Right renal cortex interstitium (tissue), 3 donors: ENCODE measurements around the gene CHST11. TPM values are rescaled to one million over a fixed set of nuclear protein-coding genes. Genes with fewer than 3 reads are reported as not detected.

Experiments used
- DNase-seq, 3 donors: peaks; one replicate each; pipeline ENCODE4 v3.0.0-alpha.2; 2013; ENCODE audit warnings: low read depth in 3 of 3, low spot score in 2 of 3
- polyA plus RNA-seq, 3 donors: library from polyadenylated mRNA; unstranded; fragments of 120-200 nt; gene quantifications; one replicate each; pipeline ENCODE4 v1.2.1, GENCODE V29; 2013; ENCODE audit not compliant: insufficient read length in 3 of 3

The CHST11 gene
- 1 to 10 TPM; 7.3 to 8.6 (median 8.0) TPM for polyA plus RNA-seq

DNA sequence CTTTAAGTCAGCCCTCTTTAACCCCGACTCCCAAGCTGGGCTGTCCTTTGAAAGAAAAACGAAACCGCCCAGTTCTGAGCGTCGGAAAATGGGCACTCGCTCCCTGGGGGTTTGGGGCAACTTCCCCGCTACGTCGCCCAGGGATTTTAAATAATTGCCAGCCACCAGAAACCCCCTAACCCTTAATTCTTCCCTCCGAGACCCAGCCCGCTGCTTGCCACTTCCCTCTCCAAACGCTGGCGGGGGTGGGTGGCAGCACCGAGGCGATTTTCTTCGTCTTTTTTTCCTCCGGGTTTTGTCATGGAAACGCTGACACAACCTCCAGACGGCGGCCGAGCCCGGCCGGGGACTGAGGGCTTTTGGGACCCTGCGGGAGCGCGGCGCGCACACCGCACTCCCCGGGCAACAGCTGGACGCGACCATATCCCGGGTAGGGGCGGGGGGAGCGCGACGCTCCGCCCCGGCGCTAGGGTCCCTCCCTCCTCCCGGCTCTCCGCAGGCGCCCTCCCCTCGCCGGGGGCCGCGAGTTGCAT is at the start of gene CHST11:
CHST11 (plus strand) TSS at position 532 of the 533 bp plus-strand sequence.
- peak; percentile 66 to 84 (median 80) for DNase-seq

DNA sequence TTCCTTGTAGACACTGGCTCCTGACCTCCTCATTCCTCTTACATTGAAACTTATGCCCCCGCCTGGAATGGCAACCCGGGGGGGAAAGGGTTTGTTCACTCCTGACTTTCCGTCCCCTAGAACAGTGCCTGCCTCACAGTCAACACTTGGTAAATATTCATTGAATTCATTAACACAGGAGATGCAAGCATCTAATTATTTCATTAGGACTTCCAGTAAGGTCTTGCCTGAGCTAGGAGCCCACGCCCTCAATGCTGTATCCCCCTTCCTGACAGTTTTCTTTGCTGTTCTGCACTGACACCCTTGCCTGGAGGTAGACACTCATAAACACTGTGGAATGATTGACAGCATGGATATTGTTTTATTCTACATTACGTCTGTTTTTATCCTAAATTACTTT is 49.3 kb upstream of the CHST11 start:
- DNase-seq, result no peak

DNA sequence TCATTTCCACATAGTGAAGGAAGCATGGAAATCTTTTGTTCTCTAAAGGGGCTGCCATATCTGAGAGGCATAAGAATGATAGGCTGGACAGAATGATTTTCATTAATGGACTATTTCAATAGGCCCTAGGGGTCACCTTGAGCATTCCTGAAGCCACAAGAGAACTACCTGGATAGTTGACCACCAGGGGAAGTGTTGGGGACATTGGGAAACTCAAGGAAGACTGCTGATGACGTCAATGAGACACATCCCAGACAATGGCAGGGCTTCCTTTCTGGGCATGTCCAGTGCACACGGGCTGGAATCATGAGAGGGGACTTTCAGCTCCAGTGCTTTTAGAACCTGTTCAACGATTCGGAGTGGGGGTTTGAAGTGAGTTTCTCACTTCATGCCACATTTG is 48.8 kb upstream of the CHST11 start:
- no peak for DNase-seq

DNA sequence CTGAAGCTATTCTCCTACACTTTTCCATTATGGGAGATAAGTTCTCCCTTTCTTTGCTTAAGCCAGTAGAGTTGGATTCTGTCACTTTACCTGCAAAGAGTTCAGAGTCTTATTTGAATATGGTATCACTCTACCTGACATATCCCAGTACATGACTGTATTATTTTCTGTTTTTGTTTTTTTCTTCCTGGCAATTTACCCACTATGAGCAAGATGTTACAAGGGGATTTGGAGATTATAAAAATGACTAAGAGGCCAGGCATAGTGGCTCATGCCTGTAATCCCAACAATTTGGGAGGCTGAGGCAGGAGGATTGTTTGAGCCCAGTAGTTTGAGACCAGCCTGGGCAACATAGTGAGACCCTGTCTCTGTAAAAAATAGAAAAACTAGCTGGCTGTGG is 46.4 kb upstream of the CHST11 start:
- no peak for DNase-seq

DNA sequence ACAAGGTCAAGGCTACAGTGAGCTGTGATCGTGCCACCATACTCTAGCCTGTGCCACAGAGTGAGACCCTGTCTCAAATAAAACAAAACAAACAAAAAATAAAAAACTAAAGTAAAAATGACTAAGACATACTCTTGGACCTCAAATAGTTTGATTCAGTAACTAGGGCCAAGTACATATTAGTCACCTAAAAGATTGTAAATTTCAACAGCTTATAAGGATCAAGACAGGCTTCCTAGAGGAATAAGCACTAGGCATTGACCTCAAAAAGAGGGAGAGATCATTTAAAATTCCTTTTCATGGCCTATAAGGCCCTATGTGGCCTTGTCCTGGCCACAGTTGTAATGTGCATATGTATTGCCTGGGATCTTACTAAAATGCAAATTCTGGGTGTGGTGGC is 46.0 kb upstream of the CHST11 start:
- no peak for DNase-seq

DNA sequence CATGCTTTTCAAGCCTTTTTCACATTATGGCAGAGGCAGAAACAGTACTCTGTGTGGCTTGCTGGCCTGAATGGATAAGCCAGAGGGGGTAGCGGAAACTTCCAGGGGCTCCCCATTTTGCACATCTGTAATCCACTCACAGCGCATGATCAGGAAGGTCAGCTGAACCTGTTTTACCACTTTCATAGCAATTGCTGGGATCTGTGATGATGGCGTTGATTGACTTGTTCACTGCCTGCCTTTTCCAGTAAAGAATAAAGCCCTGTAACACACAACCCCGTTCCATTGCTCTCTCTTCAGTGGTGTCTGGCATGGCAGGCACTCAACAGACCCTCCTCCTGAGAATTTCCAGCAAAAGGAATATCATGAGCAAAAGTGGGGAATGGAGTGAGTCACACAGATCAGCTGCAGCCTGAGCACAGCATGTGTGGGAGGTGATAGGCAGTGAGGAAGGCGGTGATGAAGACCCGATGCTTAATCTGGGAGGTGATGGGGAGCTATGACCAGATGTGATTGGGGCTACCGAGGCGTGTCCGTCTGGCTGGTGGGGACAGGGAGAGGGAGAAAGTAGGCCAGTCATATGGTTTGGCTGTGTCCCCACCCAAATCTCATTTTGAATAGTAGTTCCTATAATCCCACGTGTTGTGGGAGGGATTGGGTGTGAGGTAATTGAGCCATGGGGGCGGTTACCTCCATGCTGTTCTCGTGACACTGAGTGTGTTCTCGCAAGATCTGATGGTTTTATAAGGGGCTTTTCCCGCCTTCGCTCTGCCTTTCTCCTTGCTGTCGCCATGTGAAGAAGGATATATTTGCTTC is 44.7 kb upstream of the CHST11 start:
- DNase-seq, result peak in 1 of 3 donors; percentile 10

DNA sequence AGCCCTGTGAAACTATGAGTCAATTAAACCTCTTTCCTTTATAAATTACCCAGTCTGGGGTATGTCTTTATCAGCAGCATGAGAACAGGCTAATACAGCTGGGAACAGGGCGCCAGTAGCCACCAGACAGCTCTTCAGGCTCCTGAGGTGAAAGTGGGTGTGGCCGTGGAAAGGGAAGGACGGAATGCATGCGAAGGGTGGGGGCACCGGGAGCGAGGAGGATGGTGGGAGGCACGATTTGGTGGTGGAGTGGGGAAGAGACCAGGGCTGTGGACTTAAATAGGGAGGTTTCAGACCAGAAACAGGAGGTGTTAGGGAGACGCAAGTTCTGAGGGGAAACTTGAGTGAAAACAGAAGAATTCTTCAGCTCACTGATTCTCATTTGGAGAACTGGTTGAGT is 44.1 kb upstream of the CHST11 start:
- no peak for DNase-seq

DNA sequence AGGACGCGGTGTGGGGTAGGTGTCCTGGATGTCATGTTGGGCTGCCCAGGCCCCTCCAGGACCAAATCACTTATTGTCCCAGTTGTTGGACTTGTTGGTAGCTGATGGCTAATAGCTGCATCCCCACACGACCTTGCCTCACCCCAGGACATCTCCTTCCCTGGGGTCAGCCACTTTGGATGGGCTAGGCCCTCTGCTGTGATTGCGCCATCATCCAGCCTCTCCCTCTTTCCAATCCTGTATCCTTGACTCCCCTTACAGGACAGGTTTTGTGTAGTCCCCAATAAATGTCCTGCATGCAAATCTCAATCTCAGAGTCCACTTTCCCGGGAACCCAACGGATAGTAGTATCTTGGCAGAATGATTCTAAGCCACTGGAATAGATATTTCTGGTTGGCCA is 43.4 kb upstream of the CHST11 start:
- DNase-seq, result no peak

DNA sequence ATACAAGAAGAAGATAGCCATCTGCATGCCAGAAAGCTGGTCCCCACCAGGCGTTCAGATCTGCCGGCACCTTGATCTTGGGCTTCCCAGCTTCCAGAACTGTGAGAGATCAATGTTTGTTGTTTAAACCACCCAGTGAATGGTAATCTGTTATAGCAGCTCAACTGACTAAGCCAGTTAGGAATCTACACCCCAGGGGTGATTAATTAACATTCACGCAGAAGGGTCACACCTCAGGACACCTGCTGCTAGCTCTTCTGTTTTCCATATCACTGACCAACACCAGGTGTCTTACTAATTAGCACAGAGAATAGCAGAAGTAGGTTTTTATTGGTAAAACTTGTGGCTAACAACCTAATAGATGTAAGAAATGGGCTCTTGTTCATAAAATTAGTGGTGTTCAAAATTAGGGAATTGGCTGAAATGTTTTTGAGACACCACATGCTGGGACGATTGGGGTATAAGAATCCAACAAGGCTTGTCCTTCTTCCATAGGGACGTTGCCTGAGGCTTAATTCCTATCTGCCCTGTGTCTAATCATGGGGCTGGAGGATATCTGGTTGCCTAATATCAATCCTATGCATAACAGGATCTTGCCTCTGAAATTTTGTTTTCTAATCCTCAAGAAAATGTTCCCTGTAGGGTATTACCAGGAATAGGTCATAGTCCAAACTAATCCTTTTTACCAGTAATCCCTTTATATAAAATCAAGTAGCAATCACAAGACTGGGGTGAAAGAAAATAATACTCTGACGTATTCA is 42.0 kb upstream of the CHST11 start:
- DNase-seq, result no peak

DNA sequence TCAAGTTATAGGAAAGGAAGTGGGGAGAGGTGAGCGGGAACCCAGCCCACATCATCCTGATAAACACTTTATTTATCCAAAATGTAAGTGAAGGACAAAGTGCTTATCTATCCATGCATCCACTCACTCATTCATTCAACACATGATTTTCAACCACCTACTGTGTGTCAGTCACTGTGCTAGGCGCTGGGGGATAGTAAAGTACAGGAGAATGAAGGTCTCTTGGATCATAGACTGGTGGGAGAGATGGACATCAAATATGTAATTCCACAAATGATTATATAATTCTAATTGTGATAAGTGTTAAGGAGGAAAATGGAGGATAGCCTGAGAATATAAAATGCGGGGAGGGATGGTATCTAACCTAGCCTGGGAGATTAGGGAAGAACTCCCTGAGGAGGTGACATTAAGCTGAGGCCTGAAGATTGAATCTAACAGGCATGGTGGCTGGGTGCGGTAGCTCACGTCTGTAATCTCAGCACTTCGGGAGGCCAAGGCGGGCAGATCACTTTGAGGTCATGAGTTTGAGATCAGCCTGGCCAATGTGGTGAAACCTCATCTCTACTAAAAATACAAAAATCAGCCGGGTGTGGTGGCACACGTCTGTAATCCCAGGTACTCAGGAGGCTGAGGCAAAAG is 41.3 kb upstream of the CHST11 start:
- DNase-seq, result no peak

DNA sequence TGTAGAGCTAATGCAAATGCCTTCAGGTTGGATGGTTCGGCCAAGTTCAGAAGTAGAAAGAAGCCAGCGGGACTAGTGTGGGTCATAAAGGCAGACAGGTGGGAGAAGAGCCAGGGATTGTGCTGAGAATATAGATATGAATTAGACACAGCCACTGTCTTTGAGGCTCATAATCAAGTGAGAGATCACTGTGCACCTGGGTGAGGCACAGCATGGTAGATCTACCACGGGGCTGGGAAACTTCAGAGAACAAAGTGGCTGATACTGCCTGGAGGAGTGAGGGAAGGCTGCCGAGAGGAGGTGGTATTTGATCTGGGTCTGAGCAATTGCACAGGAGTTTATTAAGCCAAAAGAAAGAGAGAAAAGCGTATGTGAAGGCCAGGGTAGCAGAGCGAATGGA is 40.6 kb upstream of the CHST11 start:
- DNase-seq, result no peak

DNA sequence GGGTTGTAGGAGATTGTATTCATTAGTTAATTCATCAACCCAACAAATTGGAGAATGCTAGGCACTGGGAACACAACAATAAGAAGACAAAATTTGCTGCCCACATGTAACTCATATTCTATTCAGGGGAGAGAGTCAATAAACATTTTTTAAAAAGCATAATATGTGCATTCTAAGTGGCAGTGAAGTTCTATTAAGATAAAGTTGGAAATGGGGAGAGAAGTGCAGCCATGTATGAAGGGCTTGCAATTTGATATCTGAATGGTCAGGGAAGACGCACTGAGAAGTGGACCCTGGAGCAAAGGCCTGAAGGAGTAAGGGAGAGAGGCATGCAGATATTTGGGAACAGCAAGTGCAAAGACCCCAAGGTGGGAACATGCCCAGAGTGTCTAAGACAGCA is 40.2 kb upstream of the CHST11 start:
- DNase-seq, result peak in 1 of 3 donors; percentile 6

DNA sequence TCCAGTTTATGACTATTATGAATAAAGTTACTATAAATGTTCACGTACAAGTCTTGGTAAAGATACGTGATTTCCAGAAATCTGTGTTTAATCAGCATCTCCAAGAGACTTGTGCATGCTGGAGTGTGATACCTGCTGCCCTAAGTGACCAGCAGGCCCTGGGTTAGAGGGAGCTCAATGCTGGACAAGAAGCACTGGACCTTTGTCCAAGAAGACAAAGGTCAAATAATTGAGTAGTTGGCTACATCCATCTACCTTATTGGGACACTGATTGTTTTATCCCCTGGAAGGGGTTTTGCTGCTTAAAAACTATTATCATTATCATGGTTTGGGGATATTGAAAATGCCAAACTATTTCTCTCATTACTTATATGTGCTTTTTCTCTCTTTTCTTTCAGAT is 37.0 kb upstream of the CHST11 start:
- DNase-seq, result no peak

DNA sequence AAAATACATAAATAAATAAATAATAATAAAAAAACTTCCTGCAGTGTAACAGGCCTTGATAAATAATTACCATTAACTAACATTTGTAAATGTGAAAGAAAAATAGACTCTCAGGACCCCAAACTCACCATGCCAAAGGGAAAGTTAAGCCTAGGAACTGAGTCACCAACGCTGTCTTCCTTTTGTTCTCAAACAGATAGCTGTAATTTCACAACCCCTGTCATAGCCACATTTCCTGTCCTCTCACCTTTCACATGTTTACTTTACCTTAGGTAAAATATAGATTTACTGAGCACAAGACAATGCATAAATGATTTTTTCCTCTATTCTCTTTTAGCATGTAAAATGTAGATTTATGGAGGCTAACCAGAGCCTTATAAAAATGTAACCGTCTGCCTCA is 35.9 kb upstream of the CHST11 start:
- no peak for DNase-seq

DNA sequence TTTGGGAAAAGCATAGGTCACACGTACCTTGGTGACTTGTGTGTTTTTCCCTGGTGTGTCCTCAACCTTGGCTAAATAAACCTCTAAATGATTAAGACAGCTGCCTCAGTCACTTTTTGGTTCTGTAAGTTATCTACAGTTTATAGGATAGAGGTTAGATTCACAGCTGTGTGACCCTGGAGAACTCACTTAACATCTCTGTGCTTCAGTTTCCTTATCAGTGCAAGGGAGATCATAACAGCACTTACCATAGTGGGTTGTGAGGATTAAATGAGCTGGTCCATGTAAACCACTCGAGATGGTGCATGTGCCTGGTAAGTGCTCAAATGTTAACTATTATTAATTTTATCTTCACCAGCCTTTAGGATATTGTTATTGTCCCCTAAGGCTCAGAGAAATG is 35.4 kb upstream of the CHST11 start:
- no peak for DNase-seq

DNA sequence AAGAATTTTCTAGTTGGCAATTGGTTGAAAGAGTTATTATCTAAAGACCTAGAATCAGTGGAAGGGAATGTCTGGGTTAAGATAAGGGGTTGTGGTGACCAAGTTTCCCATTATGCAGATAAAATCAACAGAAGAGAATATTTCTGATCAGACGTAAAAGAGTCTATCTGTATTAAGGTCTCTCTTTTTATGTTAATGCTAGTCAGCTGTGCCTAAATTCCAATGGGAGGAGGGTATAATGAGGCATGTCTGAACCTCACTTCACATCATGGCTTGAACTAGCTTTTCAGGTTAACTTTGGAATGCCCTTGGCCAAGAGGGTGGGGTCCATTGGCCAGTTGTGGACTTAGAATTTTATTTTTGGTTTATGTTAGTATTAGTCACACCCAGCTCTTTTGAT is 34.3 kb upstream of the CHST11 start:
- DNase-seq, result no peak

DNA sequence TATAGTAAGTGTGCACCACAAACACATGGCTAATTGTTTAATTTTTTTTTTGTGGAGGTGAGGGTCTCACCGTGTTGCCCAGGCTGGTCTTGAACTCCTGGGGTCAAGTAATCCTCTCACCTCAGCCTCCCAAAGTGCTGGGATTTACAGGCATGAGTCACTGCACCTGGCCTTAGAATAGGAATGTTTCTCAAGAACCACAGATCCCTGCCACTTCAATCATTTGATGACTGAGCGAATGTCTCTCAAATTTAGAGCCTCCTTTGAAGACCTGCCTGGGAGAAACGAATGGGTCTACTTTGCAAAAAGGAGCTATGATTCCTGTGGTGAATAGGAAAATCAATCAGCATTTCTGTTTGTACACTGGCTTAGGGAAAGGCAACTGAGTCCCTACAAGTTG is 33.5 kb upstream of the CHST11 start:
- DNase-seq, result no peak

DNA sequence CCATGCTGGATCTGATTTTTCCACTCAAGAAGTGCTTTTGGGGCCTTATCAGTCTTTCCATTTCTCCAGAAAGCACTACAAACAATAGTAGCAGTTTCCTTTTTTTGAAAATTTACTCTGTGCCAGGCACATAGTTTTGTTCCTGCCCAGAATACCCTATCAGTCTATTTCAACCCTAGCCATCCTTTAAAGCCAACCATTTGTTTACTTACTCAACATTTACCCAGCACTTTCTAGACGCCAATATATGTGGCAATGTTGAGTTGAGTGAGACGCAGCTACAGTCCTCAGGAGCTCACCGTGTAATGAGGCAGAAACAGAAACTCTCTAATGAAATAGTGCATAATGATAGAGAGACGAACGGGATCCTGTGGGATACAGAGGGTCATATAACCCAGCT is 32.9 kb upstream of the CHST11 start:
- no peak for DNase-seq

DNA sequence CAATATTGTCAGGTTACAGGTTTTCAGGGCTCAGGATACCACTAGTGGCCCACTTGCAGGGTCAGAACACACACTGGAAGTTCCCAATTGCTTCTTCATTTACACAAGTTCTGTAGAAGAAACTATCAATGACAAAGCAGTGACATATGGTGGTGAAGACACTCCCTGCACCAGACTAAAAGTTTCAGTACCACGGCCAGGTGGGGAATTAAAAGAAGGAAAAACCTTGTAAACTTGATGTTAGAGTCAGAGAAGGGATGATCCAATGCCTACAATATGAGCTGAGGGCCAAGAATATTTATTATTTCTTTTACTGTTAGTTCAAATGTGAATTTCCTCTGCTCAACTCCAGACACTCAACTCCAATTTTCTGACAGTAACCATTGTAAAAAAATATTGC is 31.8 kb upstream of the CHST11 start:
- DNase-seq, result no peak

DNA sequence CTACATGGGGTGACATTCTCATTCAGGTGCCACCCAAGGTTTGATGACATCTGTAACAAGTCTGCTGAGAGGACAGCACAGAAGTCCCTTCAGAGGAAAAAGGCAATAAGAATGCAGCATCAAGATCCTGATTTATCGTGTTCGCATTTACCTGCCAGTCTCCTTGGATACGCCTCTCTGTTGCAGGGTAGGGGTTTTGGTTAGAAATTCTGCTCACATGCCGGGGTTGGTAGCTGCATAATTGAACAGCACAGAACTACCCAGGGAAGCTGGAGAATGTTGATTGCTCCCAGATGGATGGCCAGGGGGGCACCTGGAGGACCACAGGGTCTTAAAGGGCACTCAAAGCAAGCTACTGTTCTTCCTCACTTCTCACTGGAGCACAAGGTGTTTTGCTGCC is 31.1 kb upstream of the CHST11 start:
- no peak for DNase-seq

DNA sequence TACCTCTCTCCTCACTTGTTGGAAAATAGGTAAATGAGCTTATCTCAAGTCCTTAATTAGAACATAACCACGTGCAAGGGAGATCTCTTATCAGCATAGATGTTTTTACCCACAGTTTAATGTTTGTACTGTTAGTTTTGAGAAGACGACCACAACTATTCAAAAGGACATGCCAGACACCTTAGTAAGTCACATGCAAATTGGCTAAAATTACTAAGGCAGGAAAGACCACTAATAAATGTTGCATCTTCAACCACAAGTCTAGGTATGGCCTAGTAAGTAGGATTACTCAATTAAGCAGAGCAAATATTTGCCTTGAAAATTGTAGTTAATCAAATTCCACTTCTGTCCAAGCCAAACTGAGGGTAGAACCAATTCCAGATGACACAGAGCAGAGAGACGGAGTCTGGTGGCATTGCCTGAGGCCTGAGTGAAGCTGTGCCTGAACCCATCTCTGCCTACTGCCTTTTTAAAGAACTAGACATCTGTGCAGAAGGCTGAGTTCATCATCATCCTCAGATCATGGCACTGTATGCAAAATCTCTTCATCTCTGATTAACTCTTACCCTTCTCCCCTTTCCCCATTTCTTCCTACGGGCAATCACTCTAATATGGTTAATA is 29.7 kb upstream of the CHST11 start:
- no peak for DNase-seq
